ENCODE results near the gene KLF9.

The KLF9 gene

DNA sequence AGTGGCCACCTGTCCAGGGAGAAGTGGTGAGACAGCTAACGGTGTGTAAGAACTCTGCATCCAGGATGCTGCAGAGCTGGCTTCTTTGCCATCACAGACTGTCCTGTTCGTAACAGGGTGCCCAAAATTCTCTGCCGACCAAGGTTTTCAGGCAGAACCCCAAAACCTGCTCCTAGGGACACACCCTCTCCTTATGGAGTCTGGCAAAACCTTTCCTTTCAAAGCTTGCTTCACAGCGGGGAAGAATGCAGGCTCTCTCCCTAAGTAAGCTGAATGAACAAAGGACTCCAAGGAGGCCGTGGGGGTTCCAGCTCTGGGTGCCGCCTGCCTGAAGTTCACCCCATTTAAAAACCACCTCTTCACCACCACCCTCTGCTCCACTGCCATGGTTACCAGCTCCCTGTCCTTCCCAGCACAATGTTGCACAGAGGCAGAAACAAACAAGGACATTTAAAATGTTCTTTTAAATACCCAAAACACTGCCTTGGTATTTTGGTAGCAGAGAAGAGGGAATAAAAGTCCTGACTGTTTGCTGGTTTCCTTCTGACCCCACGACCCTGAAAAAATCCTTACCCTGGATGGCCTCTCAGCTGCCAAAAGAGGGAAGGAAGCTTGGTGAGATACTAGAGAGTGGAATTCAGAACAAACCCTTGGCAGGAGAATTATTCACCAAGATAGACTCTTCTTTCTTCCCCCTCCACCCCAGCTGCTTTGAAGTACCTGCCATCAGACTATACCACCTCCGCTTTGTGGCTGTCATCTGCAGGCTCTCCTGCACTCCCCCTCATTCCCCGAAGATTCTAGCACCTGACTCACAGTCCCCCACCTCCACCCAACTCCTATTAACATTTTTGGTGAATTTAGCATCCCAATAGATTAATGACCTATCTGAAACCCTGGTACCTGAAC is 7.1 kb upstream of the KLF9 start:
- no peak for DNase-seq

DNA sequence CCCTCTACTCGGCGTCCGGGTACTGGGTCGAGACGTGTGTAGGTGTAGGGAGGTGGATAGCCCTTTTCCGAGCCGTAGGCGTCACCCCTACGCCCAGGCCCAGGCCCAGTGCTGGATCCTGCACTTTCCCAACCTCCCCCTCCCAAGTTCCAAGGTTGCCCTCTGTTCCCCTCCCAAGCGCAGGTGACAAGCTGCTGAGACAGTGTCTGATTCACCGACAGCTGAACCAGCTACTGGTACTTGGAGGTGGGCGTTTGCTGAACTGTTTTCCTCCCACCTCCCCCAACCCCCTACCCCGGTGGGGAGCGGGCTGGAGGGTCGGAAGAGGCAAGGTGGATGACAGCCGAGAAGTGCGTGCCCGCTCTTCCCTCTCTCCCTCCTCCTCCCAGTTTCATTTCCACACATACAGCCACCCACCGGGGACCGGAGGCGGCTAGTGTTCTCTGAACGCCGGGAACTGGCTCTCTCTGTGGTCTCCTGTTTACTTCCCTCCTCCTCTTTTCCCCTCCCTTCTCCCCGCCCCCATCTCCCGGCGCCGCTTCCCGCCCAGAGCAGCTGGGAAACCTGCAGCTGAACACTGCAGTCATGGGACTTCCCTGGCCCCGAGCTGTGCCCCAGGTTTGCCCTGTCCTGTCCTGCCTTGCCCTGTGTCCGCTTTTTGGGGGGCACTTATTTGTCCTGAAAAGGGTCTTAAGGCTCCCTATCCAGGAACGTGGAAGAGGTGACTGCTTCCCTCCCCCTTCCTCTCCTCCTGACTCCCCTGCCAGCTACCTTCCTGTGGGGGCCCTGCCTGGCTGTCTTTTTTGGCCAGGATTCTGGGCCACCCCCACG is 6.2 kb upstream of the KLF9 start:
- peak; percentile 47 for DNase-seq

DNA sequence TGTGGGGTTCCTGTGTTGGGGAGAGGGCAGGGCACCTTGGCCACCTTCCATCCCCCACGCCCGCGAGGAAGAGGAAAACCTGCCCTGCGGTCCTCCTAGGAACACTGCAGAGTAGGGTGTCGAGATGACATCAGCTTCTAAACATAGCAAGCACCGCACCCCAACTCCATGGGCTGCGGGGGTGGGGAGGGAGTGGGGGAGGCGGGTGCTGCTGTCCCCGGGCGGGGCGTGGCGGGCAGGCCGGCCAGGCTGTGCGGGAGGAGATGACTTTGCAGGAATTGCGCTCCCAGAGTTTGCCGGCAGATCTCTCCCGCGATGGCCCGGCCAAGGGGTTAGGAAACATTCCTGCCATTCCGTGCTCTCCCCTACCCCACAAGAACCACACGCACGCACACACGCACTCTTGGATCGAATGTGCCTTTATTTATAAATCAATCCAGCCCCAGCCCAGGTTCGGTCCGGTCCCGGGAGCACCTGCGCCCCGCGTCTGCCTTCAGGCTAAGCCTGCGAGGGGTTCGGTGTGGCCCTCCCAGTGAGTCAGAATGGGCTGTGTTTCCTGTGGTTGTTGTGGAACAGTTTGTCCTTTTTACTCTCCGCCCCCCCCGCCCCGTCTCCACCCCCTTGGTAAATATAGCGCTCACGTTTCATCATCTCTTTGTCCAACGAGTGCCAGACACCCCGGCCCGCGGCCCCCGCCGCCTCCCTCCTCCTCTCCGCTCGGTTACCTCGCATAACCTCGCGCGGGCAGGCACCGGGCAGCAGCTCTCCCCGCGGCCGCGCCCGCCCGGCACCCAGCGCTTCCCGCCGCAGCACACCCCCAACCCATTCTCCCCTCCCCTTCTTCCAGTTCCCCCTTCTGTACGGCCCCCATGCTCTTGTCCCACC is 5.3 kb upstream of the KLF9 start:
- DNase-seq = peak; percentile 61

DNA sequence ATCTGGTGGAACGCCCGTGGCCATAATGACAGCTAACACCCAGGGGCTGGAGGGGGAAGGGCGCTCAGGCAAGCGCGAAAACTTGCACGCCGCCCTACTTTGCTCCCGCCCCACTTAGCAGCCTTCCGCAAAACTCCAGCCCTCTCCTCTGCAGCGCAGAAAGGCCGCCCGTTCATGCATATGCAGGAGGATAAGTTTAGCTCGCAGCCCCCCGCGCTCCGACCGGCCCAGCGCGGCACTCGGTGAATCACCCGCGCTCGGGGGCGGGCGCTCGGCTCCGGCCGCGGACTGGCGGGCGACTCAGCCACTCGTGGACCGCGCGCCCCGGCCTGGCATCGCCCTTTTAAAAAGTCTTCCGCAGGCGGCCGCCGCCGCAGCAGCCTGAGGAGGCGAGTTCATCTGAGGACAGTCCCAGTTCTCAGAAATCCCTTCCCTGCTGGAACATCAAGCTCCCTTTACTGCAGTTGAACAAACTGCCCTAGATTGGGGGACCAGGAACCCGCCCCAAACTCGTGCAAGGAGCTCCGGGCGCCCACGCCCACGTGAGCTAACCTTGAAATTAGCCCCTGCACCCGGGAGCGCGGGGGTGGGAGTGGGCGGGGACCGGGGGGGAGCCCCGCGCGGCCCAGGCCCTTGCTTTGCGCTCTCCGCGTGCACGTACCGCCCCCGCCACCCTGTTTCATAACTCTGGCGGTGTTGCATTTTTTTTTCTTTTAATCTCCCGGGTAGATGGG is 4.5 kb upstream of the KLF9 start:
- DNase-seq = peak; percentile 39

DNA sequence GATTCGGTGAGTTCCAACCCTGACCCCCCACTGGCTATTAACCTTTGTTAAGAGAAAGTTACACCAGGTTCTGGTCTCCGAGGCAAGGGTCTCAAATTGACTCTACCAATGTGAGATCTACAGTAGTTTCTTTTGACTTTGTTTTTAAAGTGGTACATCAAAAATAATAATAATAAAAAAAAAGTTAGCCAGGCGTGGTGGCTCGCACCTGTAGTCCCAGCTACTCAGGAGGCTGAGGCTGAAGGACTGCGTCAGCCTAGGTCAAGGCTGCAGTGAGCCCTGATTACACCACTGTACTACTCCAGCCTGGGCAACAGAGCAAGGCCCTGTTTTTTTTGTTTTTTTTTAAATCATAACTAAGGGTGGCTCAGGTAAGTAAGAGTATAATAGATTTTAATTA is 1.0 kb upstream of the KLF9 start:
- no peak for DNase-seq

DNA sequence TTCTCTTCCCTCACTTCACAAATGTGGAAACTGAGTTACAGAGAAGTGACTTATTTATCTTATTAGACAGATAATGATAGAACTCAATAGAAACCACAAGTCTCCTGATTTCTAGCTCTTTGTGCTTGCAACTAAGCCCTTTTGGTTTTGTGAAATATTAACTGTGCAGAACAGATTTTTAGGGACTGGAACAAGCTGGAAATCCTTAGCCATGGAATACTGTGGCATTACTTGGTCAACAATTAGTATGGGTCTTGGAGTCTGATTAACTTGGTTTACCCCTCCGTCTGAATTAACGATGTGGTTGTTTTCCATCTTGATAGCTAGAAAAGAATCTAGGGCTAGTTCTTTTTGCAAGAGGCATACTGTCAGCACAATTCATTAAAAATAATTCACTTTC is 584 bp upstream of the KLF9 start:
- no peak for DNase-seq

DNA sequence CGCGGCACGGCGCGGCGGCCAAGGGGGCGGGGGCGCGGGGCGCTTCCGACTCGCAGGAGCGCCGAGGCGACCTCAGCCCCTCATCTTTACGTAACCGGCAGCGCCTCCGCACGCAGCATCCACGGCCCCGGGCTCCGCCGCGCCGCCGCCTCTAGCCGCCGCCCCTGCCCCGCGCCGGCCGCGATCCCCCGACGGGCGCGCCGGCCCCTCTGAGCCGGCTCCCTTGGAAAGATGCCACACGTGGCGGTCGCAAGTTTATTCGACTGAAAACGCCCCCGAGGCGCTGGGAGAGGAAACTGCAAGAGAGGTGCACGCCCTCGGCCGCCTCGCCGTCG is 1.0 kb downstream of the KLF9 start:
- DNase-seq = no peak

DNA sequence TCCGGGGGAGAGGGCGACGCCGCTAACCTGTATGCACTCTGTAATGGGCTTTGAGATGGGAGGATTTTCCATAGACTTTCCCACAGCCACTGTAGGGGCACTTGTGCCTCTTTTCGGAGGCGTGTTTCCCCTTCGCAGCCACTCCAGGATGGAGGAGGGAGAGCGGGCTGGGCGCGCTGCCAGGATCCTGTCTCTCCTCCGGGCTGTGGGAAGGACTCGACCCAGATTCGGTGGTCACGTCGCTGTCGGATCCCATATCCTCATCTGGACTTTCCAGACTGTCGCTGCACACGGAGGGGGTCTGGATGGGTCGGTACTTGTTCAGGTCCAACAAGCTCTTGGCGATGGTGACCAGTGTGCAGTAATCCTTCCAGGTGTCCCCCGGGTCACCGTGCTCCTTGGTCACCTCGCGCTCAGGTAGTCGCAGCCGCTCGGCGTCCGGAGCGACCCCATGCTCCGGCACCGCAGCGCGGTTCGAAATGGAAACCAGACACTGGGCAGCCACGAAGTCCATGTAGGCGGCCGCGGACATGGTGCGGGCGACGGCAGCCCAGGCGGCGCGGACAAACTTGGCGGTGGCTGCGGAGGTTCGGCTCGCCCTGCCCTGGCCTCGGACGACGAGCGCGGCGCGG is 1.5 kb downstream of the KLF9 start:
- DNase-seq = peak; percentile 40

DNA sequence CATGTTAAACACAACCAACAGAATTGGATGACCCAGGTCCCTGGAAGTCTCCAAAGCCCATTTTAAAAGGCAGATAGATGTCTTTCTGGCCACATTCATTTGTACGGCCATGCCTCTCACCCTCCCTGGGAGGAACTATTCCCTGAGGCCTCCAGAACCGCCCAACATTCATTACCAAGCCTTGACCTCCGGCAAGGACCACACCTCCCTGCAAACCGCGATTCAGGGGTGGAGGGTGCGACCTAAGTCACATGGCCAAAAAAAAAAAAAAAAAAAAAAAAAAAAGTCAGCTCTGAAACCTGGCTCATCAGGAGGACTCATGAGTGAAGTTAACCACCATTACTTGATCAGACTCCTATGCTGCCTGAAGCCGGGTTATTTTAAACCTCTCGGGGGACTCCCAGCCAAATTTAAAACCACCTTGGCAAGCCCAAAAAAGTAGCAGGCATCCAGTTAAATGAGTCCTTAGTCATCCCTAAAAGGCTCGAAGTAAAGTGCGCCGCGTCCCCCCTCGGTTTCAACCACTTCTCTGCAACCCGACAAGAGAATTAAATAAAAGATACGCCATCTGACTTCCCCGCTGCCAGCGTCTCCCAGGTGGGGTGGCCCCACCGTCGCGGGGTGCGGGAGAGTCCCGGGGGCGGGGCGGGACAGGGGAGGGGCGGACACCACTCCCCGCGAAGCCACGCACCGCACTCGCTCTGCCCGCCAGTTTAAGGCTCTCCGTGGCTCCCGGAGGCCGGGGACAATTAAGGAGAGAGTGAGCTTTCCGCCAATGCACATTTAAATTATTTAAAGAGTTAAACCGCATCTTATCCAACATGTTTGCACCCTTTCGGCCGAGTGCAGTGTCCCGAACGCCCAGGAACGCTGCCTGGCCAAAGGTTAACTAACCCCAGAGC is 2.3 kb downstream of the KLF9 start:
- DNase-seq = no peak

DNA sequence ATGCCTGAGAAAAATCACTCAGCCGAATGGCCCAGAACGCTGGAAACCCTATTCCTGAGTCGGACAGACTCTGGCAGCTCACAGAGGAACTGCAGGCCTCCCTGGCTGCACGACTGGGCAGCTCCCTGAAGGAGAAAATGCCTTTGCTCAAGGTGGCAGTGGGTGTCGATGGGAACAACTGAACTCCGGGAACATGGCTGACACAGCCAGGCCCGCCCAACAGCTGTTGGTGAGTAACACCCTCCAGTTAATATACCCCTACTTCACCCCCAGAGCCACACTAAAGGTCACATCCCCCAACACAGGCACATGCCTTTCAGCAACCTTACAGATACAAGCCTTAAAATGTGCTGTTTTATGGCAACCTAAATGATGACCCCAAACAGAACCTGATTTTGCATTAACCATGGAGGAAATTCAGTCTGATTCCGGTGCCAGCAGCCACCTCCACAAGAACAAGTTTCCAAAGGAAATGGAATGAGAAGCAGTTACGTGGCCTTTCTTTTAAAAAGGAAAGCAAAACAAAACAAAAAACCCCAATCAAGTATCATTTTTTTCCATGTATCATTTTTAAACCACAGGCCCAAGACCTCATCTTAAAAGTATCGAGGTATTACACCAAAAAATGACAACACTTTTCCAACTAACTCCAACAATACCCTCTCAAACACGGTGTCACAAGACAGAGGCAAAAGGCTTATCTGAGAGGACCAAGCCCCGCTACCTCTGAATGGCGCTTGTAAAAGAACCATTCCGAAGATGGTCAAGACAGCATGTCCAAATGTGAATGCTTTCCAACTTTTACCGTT is 3.1 kb downstream of the KLF9 start:
- no peak for DNase-seq

DNA sequence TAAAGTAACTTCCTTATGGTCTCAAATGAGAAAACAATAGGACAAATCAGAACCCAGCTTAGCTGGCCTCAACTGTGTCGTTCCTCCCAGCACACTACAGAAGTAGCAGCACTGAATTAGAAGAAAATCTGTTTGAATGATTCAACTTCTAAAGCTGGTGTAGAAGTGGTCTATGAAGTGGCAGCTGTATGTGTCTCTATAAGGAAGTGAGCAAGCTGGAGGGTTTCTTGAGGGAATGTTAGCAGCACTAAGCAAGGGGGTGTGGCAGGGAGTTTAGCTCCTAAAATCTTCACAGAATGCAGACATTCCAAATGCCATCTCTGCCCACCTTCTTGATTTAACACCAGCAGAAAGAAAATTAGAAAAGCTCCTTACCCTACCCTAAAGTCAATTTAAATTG is 4.1 kb downstream of the KLF9 start:
- DNase-seq = no peak

DNA sequence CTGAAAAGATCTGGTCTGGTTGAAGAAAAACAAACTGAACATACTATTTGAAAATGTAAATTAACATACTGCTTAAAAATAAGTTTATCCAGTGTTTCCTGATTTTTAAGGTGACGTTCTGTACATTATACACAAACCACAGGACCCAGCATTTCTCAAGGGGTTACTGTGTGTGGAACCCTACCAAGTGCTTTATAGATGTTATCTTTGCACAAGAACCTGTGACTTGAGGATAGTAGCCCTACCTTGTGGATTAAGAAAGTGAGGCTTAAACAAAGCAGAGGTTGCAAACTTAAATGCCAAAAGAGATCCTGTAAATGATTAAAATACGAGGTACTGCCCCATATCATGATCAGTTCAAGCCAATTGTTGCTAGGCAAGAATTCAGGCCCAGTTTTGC is 4.7 kb downstream of the KLF9 start:
- DNase-seq = no peak

DNA sequence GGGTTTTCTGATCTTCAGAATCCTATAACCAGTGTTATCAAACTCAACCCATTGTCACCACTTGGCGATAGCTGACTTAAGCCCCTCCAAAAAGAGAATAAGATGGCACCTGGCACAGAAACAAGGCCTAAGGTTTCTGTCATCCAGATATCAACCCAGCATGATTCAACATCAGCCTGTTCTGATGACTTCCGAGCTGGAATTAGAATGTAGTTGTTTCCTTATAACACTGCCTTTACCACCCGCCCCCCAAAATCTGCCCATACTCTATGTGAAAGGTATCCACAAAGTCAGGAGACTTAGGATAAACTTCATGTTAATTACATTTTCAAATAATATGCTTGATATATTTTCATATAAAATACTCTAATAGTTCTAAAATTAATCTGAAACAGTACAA is 5.2 kb downstream of the KLF9 start:
- no peak for DNase-seq

DNA sequence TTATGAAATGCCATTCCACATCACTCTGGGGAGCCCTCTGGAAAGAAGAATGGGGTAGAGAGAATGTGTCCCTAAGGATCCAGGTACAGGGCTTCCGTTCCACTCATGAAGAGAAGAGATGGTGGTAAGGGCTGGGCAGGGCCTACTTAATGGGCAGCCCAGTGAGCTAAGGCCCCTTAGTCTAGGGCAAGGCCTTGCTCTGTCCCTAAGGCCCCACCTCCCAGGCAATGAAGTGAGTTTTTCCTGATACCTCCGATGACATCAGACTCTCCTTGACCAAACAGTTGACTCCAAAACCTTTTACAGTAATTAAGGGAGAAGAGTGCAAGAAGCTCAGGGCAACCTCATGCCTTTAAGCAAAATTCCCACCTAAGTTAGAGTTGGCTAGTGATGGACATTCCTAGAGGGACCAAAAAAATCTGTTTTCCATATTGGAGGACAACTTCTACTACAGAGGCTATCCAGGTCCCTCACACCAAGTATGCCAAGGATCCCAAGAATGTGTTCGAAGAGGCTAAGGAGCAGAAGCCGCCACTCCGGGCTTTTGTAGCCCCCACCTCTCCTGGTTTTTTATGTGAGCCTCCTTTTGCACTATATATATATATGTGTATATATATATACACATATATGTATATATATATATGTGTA is 5.9 kb downstream of the KLF9 start:
- no peak for DNase-seq

DNA sequence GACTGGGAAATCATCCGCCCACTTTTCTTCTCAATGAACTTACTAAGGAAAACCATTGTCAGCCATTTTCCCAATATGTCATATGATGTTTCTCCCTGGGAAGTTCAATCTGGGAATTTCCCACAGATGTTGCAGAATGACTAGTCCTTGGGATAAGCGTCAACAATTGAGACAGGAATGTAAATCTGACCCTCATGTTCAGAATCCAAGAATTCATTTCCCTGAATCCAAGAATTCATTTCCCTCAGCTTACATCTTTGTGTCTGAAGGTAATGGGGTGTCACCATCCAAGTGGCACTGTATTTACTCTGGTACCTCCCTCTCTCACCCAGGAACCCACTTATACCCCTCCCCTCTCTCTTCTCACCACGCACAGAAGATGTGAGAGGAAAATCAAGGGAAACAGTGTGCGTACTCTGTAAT is 7.4 kb downstream of the KLF9 start:
- no peak for DNase-seq

DNA sequence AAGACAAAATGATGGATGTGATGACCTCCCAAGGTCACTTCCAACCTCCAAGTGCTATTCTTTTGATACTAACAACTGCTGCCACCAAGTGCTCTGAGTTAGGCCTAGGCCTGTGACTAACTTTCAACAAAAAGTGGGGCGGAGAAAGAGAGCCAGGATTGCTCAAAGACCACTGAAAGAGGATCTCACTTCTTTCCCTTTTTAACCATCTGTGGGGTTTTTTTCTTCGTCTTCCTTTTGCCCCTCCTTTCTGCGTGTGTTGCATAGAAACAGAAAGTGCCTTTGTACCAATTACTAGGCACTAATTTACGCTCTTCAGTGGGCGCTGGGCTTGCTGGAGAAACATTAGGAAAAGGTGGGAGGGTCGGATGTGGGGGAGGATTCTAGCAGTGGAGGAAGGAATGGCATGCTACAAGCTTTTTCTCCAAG is 8.0 kb downstream of the KLF9 start:
- DNase-seq = no peak

DNA sequence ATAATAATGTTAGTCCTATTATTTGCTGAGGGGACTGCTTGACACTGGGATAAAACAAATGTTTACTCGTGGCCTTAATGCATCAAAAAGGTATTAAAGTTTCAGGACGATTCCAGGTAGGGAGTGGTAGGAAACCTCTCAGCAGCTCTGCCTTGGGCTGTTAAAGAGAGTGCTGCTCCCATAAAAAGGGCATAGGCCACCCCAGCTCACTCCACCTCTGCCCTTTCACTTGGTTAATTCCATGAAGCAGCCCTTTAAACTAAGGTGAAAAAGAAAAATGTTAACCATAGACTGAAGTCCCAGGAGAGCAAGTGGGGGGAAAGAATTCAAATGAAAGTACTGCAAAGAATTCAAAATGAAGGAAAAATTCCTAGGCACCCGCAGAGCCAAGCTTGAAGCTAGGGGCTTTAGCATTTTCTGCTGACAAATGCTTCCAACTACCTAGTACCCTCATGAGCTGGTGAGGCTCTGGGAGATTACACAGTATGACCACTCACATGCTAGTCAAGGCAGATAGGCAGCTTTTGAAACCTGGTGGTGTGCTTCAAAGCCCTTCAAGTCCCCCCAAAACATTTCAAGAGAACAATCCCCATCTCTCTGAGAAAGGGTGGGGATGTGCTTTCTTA is 8.5 kb downstream of the KLF9 start:
- DNase-seq = no peak

DNA sequence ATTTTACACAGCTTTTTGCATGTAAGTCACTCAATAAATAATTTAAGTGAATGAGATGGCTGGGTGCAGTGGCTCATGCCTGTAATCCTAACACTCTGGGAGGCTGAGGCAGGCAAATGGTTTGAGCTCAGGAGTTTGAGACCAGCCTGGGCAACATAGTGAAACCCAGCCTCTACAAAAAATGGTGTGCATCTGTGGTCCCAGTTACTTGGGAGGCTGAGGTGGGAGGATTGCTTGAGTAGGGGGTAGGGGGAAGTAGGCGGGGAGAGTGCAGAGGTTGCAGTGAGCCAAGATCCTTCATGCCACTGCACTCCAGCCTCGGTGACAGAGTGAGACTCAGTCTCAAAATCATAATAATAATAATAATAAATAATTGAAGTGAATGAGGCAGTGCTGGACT is 10.2 kb downstream of the KLF9 start:
- DNase-seq = no peak

DNA sequence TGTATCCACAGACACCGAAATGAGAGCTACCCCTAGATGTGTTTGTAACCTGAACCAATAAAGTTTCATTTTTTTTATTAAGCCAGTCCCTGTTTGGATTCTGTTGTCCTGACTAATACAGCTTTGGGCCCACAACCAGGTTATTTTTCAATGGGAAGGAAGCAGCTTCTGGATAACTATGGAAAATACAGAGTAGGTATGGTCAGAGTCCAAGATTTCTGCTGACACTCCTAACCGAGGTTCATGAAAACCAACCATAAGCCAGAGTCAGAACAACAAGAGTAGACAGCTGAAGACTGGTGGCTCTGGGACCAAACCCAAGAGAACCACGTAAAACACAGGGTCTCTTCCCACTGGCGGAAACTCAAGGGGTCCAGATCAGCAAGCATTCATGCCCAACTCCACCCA is 10.8 kb downstream of the KLF9 start:
- no peak for DNase-seq

Measured in DMS79 (cell line).